Ovary (tissue), 9 donors: ENCODE results near the gene GSG1L. TPM values are rescaled to one million over a fixed set of nuclear protein-coding genes. Genes with fewer than 3 reads are reported as not detected.

Experiments used
- DNase-seq, 5 donors: peaks; one replicate each; pipeline ENCODE4 v3.0.0-alpha.2; 2019 to 2020
- H3K27ac ChIP-seq, 2 donors: fragments of 200-600 bp; one replicate each; pipeline versions ENCODE4 v1.5.1 to v1.8.0; 2019 to 2022
- H3K27me3 ChIP-seq: fragments of 200-600 bp; one replicate; pipeline ENCODE4 v1.8.0; 2022
- H3K36me3 ChIP-seq: fragments of 200-600 bp; sonication (generic); one replicate; pipeline ENCODE4 v1.5.1; 2019
- H3K4me1 ChIP-seq: one replicate; pipeline ENCODE4 v1.8.1; 2013; ENCODE audit warnings: mild to moderate bottlenecking, moderate library complexity; ENCODE audit not compliant: insufficient read depth
- H3K4me3 ChIP-seq: fragments of 200-600 bp; sonication (generic); one replicate; pipeline ENCODE4 v1.5.1; 2017
- H3K9me3 ChIP-seq, 2 donors: fragments of 200-600 bp in 1 of 2; sonication (generic) in 1 of 2; one replicate each; pipeline versions ENCODE4 v1.5.1 to v1.8.1; 2013 to 2019; ENCODE audit warnings: mild to moderate bottlenecking in 1 of 2, moderate library complexity in 1 of 2
- EP300 ChIP-seq: sonication (generic); formaldehyde crosslinking; IDR thresholded peaks from one replicate; pipeline ENCODE4 v1.6.1; 2017; ENCODE audit warnings: antibody characterized with exemption
- POLR2A ChIP-seq: fragments of 450-650 bp; IDR thresholded peaks from one replicate; pipeline ENCODE4 v1.6.1; 2017; ENCODE audit warnings: antibody characterized with exemption, mild to moderate bottlenecking, moderate library complexity
- WGBS, 3 donors: extraction: QIAGEN DNeasy Blood & Tissue Kit in 1 of 3; methylation state at CpG; one replicate each; pipeline versions ENCODE4 v1.1.5 to v1.1.7; 2013 to 2017; 5-methylcytosine and 5-hydroxymethylcytosine counted together
- intact Hi-C, 4 donors: fragments of 100-400 bp; cut with DNase I; formaldehyde crosslinking; loops; one replicate each; pipeline versions ENCODE4 v1.11.0 to v1.15.1; 2022 to 2023
- polyA plus RNA-seq, 2 donors: library from polyadenylated mRNA; stranded (reverse); fragments of 200-250 nt in 1 of 2; fragments of 350-450 nt in 1 of 2; fragmentation: Illumina TruSeq in 1 of 2; extraction: RNeasy Lipid Tissue Mini Kit (QIAGEN cat#74804) in 1 of 2; gene quantifications; one replicate each; pipeline ENCODE4 v1.2.3, GENCODE V29; 2013 to 2014
- total RNA-seq, 7 donors: library from RNA; depleted of rRNA in 2 of 7; stranded (reverse); fragments of >200 nt in 2 of 7; fragmentation: NEBNext Ultra II Directional in 3 of 7; extraction: Animal tissue kit (Norgen Biotek cat#: 25700) in 3 of 7; gene quantifications; one replicate each; pipeline versions ENCODE4 v1.1.0 to v1.2.4, GENCODE V29; 2016 to 2023
- TF ChIP-seq, protein P1 (sequence below), 3 donors: fragments of 450-650 bp in 2 of 3; fragments of 200-600 bp in 1 of 3; IDR thresholded peaks; one replicate each; pipeline versions ENCODE4 v1.5.1 to v1.8.0; 2016 to 2022; ENCODE audit warnings: antibody characterized with exemption in 3 of 3, mild to moderate bottlenecking in 1 of 3
- donor health status: DM: no; HTN: no; CAD: no; lungs with moderate emphysema.
- donor health status: DM: no; HTN: no; CAD: no.
- donor health status: Bipolar disorder and iron deficiency.
- donor health status: DM: yes; HTN: yes; CAD: no.
- donor health status: DM: no; HTN: no; CAD: no.
- donor health status: DM: yes; HTN: yes; CAD: no.

GSG1L gene
- total and polyA plus RNA-seq, 9 donors: 0.30 to 1.1 (median 0.46) TPM; not detected in 4

DNA sequence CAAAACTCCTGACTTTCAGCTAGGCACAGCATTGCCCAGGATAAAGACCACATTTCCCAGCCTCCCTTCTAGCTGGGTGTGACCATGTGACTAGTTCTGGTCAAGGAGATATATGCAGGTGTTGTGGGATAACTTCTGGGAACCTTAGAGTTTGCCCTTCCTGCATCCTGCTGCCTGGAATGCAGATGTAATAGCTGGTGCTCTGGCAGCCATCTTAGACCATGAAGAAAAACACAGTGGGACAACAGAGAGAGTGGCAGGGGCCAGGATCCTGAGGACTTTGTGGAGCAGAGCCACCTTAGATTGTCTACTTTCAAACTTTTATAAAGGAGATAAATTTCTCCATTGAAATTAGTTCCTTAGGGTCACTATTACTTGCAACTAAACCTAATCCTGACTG, 101.3 kb downstream of the GSG1L start:
- Histone ChIP-seq H3K27ac (no peak overlapping the region), H3K4me3 (no peak overlapping the region), H3K4me1 (no peaks in the 10 kb centered on the region), H3K27me3 (no peaks in the 10 kb centered on the region), H3K36me3 (no peaks in the 10 kb centered on the region), H3K9me3 (no peaks in the 10 kb centered on the region)
- no peak for DNase-seq
- intact Hi-C loops: loop anchor here in 1 of 4 donors (2.0 kb wide), 1 partner anchor 49 kb away; no protein-coding TSS in a partner anchor
- TF ChIP-seq EP300 (no peak), POLR2A (no peak)
- TF ChIP-seq, protein P1, sequence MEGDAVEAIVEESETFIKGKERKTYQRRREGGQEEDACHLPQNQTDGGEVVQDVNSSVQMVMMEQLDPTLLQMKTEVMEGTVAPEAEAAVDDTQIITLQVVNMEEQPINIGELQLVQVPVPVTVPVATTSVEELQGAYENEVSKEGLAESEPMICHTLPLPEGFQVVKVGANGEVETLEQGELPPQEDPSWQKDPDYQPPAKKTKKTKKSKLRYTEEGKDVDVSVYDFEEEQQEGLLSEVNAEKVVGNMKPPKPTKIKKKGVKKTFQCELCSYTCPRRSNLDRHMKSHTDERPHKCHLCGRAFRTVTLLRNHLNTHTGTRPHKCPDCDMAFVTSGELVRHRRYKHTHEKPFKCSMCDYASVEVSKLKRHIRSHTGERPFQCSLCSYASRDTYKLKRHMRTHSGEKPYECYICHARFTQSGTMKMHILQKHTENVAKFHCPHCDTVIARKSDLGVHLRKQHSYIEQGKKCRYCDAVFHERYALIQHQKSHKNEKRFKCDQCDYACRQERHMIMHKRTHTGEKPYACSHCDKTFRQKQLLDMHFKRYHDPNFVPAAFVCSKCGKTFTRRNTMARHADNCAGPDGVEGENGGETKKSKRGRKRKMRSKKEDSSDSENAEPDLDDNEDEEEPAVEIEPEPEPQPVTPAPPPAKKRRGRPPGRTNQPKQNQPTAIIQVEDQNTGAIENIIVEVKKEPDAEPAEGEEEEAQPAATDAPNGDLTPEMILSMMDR (IDR thresholded peaks at IDR 0.05): no peak

DNA sequence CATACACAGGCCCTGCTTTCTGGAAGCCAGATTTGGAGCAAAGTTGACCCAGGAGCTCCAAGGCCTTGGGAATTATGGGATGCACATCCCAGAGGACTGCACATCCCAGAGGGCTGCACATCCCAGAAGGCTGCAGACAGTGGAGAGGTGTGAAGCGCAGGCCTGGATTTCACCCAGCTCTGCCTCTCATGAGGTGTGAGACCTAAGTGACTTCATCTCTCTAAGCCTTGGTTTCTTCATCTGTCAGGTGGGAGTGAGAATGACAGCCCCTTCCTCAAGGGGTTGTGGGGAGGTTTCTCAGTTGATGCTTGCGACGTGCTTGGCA, 102.3 kb downstream of the GSG1L start:
- WGBS, 3 donors: 82 to 86% (median 83%) methylated on average over 3 of the region's 3 CpGs
- Histone ChIP-seq H3K27me3 (no peaks in the 10 kb centered on the region), H3K4me3 (no peak overlapping the region), H3K4me1 (no peaks in the 10 kb centered on the region), H3K36me3 (no peaks in the 10 kb centered on the region), H3K9me3 (no peaks in the 10 kb centered on the region), H3K27ac (no peak overlapping the region)
- intact Hi-C loops: no loop called here
- no peak for DNase-seq
- TF ChIP-seq EP300 (no peak), POLR2A (no peak)

DNA sequence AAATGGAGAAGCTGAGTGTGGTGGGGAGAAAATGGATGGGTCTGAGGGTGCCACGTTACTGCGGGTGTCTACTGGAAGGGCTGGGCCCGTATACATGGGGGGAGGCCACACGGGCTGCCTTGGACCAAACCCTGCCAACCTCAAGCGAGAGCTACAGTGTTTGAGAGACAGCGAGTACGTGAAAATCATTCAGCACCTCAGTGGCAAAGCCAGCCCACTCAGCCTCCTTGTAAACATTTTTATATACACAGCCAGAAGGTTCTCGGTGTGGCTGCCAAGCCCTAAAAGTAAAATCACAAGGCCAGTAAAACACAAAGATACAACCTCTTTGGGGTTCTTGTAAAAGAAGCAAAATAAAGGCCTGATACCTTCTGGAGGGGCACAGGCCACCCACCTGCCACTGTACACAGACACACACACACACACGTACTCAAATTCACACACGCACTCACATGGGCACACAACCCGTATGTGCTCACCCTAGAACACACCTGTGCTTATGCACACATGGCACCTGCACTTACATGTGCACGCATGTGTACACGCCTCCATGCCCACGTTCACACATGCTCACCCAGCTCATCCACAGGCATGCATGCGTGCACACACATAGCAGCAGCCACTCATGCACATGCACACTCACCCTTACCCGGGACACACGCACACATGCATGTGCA, 102.8 kb downstream of the GSG1L start:
- Histone ChIP-seq H3K27me3 (no peaks in the 10 kb centered on the region), H3K4me3 (no peak overlapping the region), H3K9me3 (no peaks in the 10 kb centered on the region), H3K36me3 (no peaks in the 10 kb centered on the region), H3K4me1 (no peaks in the 10 kb centered on the region), H3K27ac (no peak overlapping the region)
- DNase-seq: no peak
- WGBS, 3 donors: 72 to 83% (median 72%) methylated on average over 17 of the region's 17 CpGs
- intact Hi-C loops: no loop called here
- TF ChIP-seq, protein P1 (IDR thresholded peaks at IDR 0.05): no peak
- TF ChIP-seq POLR2A: no peak
- no peak for TF ChIP-seq EP300

DNA sequence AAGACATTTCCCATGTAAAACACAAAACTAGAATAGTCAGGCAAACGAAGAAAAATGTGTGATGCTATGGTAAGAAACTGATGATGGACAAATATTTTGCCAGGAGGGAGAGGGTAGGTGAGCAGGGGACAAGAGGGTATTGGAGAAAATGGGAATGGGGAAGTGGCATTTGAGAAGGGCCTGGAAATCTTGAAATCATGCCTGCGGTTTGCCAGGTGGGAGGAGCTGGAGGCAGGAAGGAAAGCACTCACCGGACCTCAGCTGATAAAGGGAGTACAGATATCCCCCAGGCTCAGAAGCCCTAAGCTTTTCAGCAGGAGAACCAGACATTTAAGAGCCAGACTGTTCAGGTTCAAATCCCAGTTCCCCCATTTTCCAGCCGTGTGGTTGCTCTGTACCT, 103.6 kb downstream of the GSG1L start:
- H3K9me3 ChIP-seq: no peaks in the 10 kb centered on the region
- no peaks in the 10 kb centered on the region for H3K4me1 ChIP-seq
- no peak overlapping the region for H3K27ac ChIP-seq
- H3K36me3 ChIP-seq: no peaks in the 10 kb centered on the region
- no peak overlapping the region for H3K4me3 ChIP-seq
- TF ChIP-seq, protein P1 (IDR thresholded peaks at IDR 0.05): no peak
- no peak for TF ChIP-seq EP300
- no peak for TF ChIP-seq POLR2A
- H3K27me3 ChIP-seq: no peaks in the 10 kb centered on the region
- intact Hi-C loops: no loop called here
- no peak for DNase-seq
- WGBS, 3 donors: 26 to 37% (median 33%) methylated on average over 4 of the region's 4 CpGs

DNA sequence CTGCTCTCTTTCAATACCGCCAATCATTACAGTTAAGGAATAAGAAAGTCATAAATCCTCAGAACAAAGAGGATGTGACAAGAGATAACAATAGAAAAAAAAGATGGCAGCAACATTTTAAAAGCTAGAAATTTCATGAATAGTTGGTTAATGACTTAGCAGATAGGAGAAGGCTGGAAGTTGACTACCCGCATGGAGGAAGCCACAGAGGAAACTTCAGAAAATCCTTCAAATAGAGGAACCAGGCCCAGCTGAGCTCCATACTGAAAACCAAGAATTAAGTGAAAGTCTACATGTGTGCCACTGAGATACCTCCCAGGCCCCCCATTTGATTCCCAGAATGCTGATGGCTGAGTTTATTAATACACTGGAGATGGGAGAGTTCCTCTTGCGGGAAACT, 109.3 kb downstream of the GSG1L start:
- Histone ChIP-seq H3K9me3 (no peaks in the 10 kb centered on the region), H3K4me3 (no peak overlapping the region), H3K27me3 (no peaks in the 10 kb centered on the region), H3K4me1 (no peaks in the 10 kb centered on the region), H3K36me3 (no peaks in the 10 kb centered on the region), H3K27ac (no peak overlapping the region)
- DNase-seq: no peak
- intact Hi-C loops: no loop called here
- 64 to 80% (median 77%) methylated on average over 3 of the region's 3 CpGs for WGBS, 3 donors
- no peak for TF ChIP-seq EP300
- TF ChIP-seq, protein P1 (IDR thresholded peaks at IDR 0.05): no peak
- TF ChIP-seq POLR2A: no peak
